OCI-LY1 (cell line): ENCODE data around the gene RAB10.

Source experiments
- EZH2 ChIP-seq: fragments of 200-600 bp; sonication (generic), shearing (Covaris generic); IDR thresholded peaks from 2 replicates; pipeline ENCODE4 v1.8.0; 2017; ENCODE audit warnings: borderline replicate concordance, mixed run types, mild to moderate bottlenecking, antibody characterized with exemption, low read length, moderate library complexity, mixed read lengths
- TF ChIP-seq, protein P1 (sequence below): fragments of 200-600 bp; sonication (generic), shearing (Covaris generic); IDR thresholded peaks from 2 replicates; pipeline ENCODE4 v1.5.1; 2017; ENCODE audit warnings: mild to moderate bottlenecking, antibody characterized with exemption, low read length, moderate library complexity, mixed read lengths

DNA sequence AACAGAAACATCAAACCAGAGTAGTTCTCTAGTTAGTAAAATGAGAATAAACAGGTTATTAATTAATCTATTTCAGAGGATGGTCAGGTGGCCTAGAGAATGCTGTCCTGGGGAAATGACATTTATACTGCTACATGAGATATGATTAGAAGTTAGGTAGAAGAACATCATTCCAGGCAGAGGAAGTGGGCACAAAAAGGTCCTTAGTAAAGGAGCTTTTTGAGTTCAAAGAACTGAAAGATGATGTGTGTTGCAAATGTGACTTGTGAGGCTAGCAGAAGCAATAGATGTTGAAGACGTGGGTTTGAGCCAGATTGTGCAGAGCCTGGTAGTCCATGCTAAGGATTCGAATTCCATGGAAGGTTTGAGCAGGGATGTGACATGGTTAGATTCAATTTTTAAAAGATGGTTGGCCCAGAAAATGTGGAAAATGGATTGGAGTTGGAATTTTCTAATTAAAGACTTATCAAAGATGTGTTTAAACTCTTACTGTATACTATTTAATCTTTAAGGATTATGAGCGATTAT lies 34.2 kb downstream of the RAB10 start:
- TF ChIP-seq, protein P1, sequence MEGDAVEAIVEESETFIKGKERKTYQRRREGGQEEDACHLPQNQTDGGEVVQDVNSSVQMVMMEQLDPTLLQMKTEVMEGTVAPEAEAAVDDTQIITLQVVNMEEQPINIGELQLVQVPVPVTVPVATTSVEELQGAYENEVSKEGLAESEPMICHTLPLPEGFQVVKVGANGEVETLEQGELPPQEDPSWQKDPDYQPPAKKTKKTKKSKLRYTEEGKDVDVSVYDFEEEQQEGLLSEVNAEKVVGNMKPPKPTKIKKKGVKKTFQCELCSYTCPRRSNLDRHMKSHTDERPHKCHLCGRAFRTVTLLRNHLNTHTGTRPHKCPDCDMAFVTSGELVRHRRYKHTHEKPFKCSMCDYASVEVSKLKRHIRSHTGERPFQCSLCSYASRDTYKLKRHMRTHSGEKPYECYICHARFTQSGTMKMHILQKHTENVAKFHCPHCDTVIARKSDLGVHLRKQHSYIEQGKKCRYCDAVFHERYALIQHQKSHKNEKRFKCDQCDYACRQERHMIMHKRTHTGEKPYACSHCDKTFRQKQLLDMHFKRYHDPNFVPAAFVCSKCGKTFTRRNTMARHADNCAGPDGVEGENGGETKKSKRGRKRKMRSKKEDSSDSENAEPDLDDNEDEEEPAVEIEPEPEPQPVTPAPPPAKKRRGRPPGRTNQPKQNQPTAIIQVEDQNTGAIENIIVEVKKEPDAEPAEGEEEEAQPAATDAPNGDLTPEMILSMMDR = no peak
- no peak for TF ChIP-seq EZH2
